GM12891 (cell line): ENCODE measurements around the gene PSMD9.

Source experiments
- PAX5 ChIP-seq: IDR thresholded peaks from 2 replicates; pipeline ENCODE4 v1.6.1; 2011; ENCODE audit warnings: low read length, moderate library complexity, mild to moderate bottlenecking; ENCODE audit not compliant: insufficient read depth, severe bottlenecking
- POLR2A ChIP-seq: IDR thresholded peaks from 2 replicates; pipeline ENCODE4 v1.6.1; 2011; ENCODE audit warnings: low read depth, low read length, control low read depth
- POLR2AphosphoS5 ChIP-seq: IDR thresholded peaks from 2 replicates; pipeline ENCODE4 v1.6.1; 2011; ENCODE audit warnings: low read depth, low read length, control low read depth
- POU2F2 ChIP-seq: IDR thresholded peaks from 2 replicates; pipeline ENCODE4 v1.6.1; 2011; ENCODE audit warnings: low read depth, mild to moderate bottlenecking, control low read depth, low read length, moderate library complexity
- SPI1 ChIP-seq: IDR thresholded peaks from 2 replicates; pipeline ENCODE4 v1.6.1; 2011; ENCODE audit warnings: low read depth, low read length, control low read depth
- TAF1 ChIP-seq: IDR thresholded peaks from 2 replicates; pipeline ENCODE4 v1.6.1; 2011; ENCODE audit warnings: low read depth, low read length, control low read depth

GRCh38 chr12:121849211-121849610 lies 39.4 kb upstream of the PSMD9 start:
- no peak for TF ChIP-seq POLR2A
- no peak for TF ChIP-seq POLR2AphosphoS5
- TF ChIP-seq TAF1, result no peak
- no peak for TF ChIP-seq SPI1
- TF ChIP-seq PAX5, result no peak
- no peak for TF ChIP-seq POU2F2
